ENCODE data around the gene HYAL3. TPM values are rescaled to one million over a fixed set of nuclear protein-coding genes. Genes with fewer than 3 reads are reported as not detected.

The HYAL3 gene
- total and polyA plus RNA-seq, 11 donors = 1.0 to 3.2 (median 1.6) TPM

GRCh38 chr3:50319894-50320625, 20.9 kb upstream of the HYAL3 start:
- ATAC-seq = no peak
- peaks cover 5 to 79% (median 61%) of the 10 kb centered on the region in 12 donors for H3K4me1 ChIP-seq
- 62 to 70% (median 67%) methylated on average over 14 to 29 of the region's 29 CpGs for WGBS, 4 donors
- DNase-seq = peak in 3 of 5 donors; percentile 14 to 49 (median 25)
- no peaks in the 10 kb centered on the region for H3K9me3 ChIP-seq
- peaks cover 0 to 52% (median 43%) of the 10 kb centered on the region in 9 donors for H3K36me3 ChIP-seq
- peak overlapping the region; percentile 93 to 99 (median 98) for H3K27ac ChIP-seq
- no peaks in the 10 kb centered on the region for H3K27me3 ChIP-seq
- H3K4me3 ChIP-seq = peak overlapping the region; percentile 62 to 97 (median 88)
- intact Hi-C loops (cut with DNase I) = loop anchor here in 9 of 10 donors (2.0 to 10.0 kb wide), 7 partner anchors 15 to 128 kb away; partner anchors contain the start of genes GNAI2 (in 3 of the 9), HYAL1 (in 2 of the 9), LSMEM2 (in 2 of the 9) and GNAT1 (in 1 of the 9)
- no peak for TF ChIP-seq POLR2A (IDR thresholded peaks at IDR 0.05)
- peak in 1 of 12 donors; percentile 4 for TF ChIP-seq CTCF (IDR thresholded peaks at IDR 0.05)

GRCh38 chr3:50319181-50319893, 20.1 kb upstream of the HYAL3 start:
- Histone ChIP-seq H3K4me1 (peaks cover 5 to 72% (median 55%) of the 10 kb centered on the region in 12 donors), H3K4me3 (peak overlapping the region; percentile 62 to 97 (median 88))

GRCh38 chr3:50318615-50319014, 19.4 kb upstream of the HYAL3 start:
- Histone ChIP-seq H3K27ac (peak overlapping the region in 10 of 12 donors; percentile 7 to 99 (median 85)), H3K4me1 (peaks cover 5 to 65% (median 50%) of the 10 kb centered on the region in 12 donors), H3K4me3 (peak overlapping the region in 9 of 12 donors; percentile 70 to 97 (median 88)), H3K36me3 (peaks cover 0 to 59% (median 45%) of the 10 kb centered on the region in 9 donors), H3K27me3 (no peaks in the 10 kb centered on the region), H3K9me3 (no peaks in the 10 kb centered on the region)
- no peak for ATAC-seq
- WGBS, 4 donors = 59 to 76% (median 70%) methylated on average over 8 to 10 of the region's 10 CpGs
- TF ChIP-seq POLR2A (IDR thresholded peaks at IDR 0.05) = no peak
- DNase-seq = peak in 3 of 5 donors; percentile 15 to 56 (median 52)
- intact Hi-C loops (cut with DNase I) = loop anchor here in 1 of 10 donors (2.0 kb wide), 1 partner anchor 14 kb away; no protein-coding TSS in a partner anchor

More at GRCh38 chr3:50319181-50319893, 20.1 kb upstream of the HYAL3 start:
- Histone ChIP-seq H3K9me3 (no peaks in the 10 kb centered on the region), H3K27ac (peak overlapping the region in 10 of 12 donors; percentile 7 to 99 (median 98)), H3K36me3 (peaks cover 0 to 55% (median 45%) of the 10 kb centered on the region in 9 donors), H3K27me3 (no peaks in the 10 kb centered on the region)
- TF ChIP-seq POLR2A (IDR thresholded peaks at IDR 0.05) (no peak), CTCF (IDR thresholded peaks at IDR 0.05) (no peak)
- 63 to 89% (median 69%) methylated on average over 16 of the region's 16 CpGs for WGBS, 4 donors
- intact Hi-C loops (cut with DNase I) = loop anchor here in 1 of 10 donors (2.0 kb wide), 1 partner anchor 15 kb away; no protein-coding TSS in a partner anchor
- ATAC-seq (no peak), DNase-seq (peak in 2 of 5 donors; percentile 17 to 21)

- Histone ChIP-seq H3K27me3 (no peaks in the 10 kb centered on the region), H3K4me1 (peaks cover 5 to 60% (median 50%) of the 10 kb centered on the region in 12 donors), H3K27ac (peak overlapping the region in 10 of 12 donors; percentile 7 to 99 (median 64)), H3K36me3 (peaks cover 0 to 59% (median 45%) of the 10 kb centered on the region in 9 donors), H3K9me3 (no peaks in the 10 kb centered on the region), H3K4me3 (peak overlapping the region in 8 of 12 donors; percentile 70 to 97 (median 90))
- WGBS, 4 donors = 76 to 88% (median 84%) methylated on average over 10 to 11 of the region's 11 CpGs
- DNase-seq (peak in 1 of 5 donors; percentile 24), ATAC-seq (no peak)
- no peak for TF ChIP-seq CTCF (IDR thresholded peaks at IDR 0.05)
- no peak for TF ChIP-seq POLR2A (IDR thresholded peaks at IDR 0.05)
- intact Hi-C loops (cut with DNase I) = loop anchor here in 1 of 10 donors (2.0 kb wide), 1 partner anchor 13 kb away; no protein-coding TSS in a partner anchor
These were observed 19.0 kb upstream of the HYAL3 start for GRCh38 chr3:50318163-50318562.
